ENCODE measurements around the gene TUBA1C. TPM values are rescaled to one million over a fixed set of nuclear protein-coding genes. Genes with fewer than 3 reads are reported as not detected.
A peak's percentile ranks its signal among the peaks of the same experiment; 100 is the strongest.

The TUBA1C gene
- total and polyA plus RNA-seq, 2 of the 4 experiments (the other 2 are of a cell fraction): 1,420 to 2,555 TPM

DNA sequence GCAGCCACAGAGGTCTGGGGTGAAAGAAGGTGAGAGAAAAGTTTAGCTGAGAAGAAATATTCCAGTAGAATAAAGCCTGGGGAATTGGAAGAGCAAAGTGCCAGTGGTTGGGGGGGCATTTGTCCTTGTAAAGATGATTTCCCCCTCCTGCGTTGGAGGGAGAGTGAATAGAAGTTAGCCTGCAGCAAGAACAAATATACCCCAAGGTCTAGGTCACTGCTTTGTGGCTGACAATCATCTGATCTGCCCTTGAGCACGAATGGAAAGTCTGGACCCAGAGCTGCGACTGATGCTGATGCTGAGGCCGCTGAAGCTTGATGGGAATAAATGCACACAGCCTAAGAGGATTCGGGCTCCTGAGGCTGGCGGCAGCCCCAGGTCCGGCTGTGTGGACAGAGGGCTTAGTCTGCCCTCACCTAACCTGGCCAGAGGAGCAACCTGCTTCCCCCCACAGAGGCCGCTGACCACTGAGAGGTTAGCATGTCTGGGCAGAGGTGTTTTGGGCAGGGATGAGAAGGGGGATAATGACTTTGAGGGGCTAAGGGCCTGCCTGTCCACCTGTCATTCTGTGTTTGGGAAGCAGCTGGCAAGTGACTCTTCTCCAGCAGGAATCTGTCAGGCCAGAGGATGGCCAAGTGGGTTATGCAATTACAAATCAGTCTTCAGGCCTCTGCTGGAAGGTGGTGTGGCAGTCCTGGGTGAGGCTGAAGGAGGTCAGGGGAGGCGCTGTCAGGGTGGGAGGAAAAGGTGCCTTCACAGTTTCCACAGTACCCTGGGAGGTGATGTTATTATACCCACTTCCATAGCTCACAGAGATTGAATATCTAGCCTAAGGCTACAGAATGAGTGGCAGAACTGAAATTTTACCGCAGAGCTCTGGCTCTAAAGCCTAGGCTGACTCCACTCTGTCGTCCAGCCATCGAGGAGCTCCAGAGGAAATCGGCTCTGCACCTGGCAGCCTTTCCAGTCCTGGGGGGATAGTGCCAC is 11.7 kb downstream of the TUBA1C start:
- POLR2A ChIA-PET (ENCODE audit: unreplicated experiment): interaction anchor here (1.2 kb wide), 1 partner anchor 8 kb away, joined by 3 read pairs; no protein-coding TSS in a partner anchor
- no TSS peak for BruUV-seq (replicated peaks)
- WGBS, 2 experiments (ENCODE audit: extremely low coverage in 2 of 2, insufficient read length in 1 of 2): 69% methylated on average over 5 of the region's 13 CpGs; no CpG with 5 or more reads in 1 of the 2 experiments
- H3K27ac ChIP-seq (ENCODE audit: insufficient read depth, low read length): no peak overlapping the region
- H3K9me1 ChIP-seq (ENCODE audit: insufficient read depth, low read length): peaks cover 10% of the 10 kb centered on the region; the same call in 1 of the 2 replicates
- H3K9ac ChIP-seq (ENCODE audit: low read depth, low read length): no peak overlapping the region
- peaks cover 44% of the 10 kb centered on the region for H4K20me1 ChIP-seq (ENCODE audit: insufficient read depth, low read length)
- H3K4ac ChIP-seq (ENCODE audit: low read depth, low read length): no peak overlapping the region
- H4K8ac ChIP-seq (ENCODE audit: low read depth in 2 of 2, low read length in 2 of 2): no peak overlapping the region
- H3K79me1 ChIP-seq (ENCODE audit: low read depth in 1 of 2, low read length in 2 of 2): peaks cover 3 to 28% of the 10 kb centered on the region in 2 experiments
- H2AFZ ChIP-seq (replicated peaks; ENCODE audit: low read length, poor library complexity): peak overlapping the region; percentile 16
- peaks cover 22% of the 10 kb centered on the region for H3K36me3 ChIP-seq (ENCODE audit: control insufficient read depth, insufficient read depth, low read length)
- H3K23ac ChIP-seq (ENCODE audit: low read depth, low read length): no peak overlapping the region
- H4K91ac ChIP-seq (ENCODE audit: insufficient read depth, low read depth, low read length): no peak overlapping the region
- no peak overlapping the region for H3K4me3 ChIP-seq (ENCODE audit: insufficient read depth, low read depth, low read length)
- no peak overlapping the region for H2BK15ac ChIP-seq (ENCODE audit: low read depth, low read length)
- ATAC-seq (ENCODE audit: low read depth) (0 out of 2 replicates have a peak, but pooled peaks have one; percentile 7), DNase-seq (no peak)
- no peak overlapping the region for H2AK5ac ChIP-seq (ENCODE audit: low read depth, low read length)
- H2BK20ac ChIP-seq (ENCODE audit: low read depth, low read length): no peak overlapping the region
- CTCF ChIA-PET: interaction anchor here (0.7 kb wide), 1 partner anchor 12 kb away, joined by 3 read pairs; no protein-coding TSS in a partner anchor
- H3K4me1 ChIP-seq (ENCODE audit: control insufficient read depth, insufficient read depth, low read length): no peaks in the 10 kb centered on the region
- no peak overlapping the region for H3K14ac ChIP-seq (replicated peaks; ENCODE audit: low read depth, low read length)
- dilution Hi-C loops (cut with HindIII; ENCODE audit: low sequenced_read_pairs, unreplicated experiment): no loop called here
- H3K27me3 ChIP-seq (ENCODE audit: control insufficient read depth, insufficient read depth, low read length): peaks cover 2% of the 10 kb centered on the region; the same call in 1 of the 2 replicates
- H3K9me3 ChIP-seq (ENCODE audit: control insufficient read depth, insufficient read depth, low read length): no peaks in the 10 kb centered on the region
- H3K56ac ChIP-seq (ENCODE audit: extremely low read depth, insufficient read depth, low read length): no peak overlapping the region
- no peak overlapping the region for H2BK5ac ChIP-seq (ENCODE audit: low read depth, low read length, poor library complexity, severe bottlenecking)
- no peak overlapping the region for H3K18ac ChIP-seq (ENCODE audit: low read depth, low read length)
- H3K4me2 ChIP-seq (ENCODE audit: low read depth, low read length): no peak overlapping the region
- H2AK9ac ChIP-seq (replicated peaks; ENCODE audit: low read depth, low read length, poor library complexity): no peak overlapping the region
- in situ Hi-C loops (cut with MboI; ENCODE audit: low sequenced_read_pairs): no loop called here
- no peak overlapping the region for H4K5ac ChIP-seq (ENCODE audit: low read depth, low read length)
- H2BK120ac ChIP-seq (ENCODE audit: low read depth, low read length): no peak overlapping the region
- intact Hi-C loops (cut with micrococcal nuclease): no loop called here
- TF ChIP-seq, protein P1, sequence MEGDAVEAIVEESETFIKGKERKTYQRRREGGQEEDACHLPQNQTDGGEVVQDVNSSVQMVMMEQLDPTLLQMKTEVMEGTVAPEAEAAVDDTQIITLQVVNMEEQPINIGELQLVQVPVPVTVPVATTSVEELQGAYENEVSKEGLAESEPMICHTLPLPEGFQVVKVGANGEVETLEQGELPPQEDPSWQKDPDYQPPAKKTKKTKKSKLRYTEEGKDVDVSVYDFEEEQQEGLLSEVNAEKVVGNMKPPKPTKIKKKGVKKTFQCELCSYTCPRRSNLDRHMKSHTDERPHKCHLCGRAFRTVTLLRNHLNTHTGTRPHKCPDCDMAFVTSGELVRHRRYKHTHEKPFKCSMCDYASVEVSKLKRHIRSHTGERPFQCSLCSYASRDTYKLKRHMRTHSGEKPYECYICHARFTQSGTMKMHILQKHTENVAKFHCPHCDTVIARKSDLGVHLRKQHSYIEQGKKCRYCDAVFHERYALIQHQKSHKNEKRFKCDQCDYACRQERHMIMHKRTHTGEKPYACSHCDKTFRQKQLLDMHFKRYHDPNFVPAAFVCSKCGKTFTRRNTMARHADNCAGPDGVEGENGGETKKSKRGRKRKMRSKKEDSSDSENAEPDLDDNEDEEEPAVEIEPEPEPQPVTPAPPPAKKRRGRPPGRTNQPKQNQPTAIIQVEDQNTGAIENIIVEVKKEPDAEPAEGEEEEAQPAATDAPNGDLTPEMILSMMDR (conservative IDR thresholded peaks at IDR 0.05; ENCODE audit: low read depth, low read length): no peak
- TF ChIP-seq CHD1 (IDR thresholded peaks at IDR 0.05; ENCODE audit: low read depth, low read length) (no peak), RFX5 (IDR thresholded peaks at IDR 0.05; ENCODE audit: low read depth, low read length) (no peak), SMC3 (IDR thresholded peaks at IDR 0.05; ENCODE audit: low read depth, low read length) (no peak), POLR2A (IDR thresholded peaks at IDR 0.05; ENCODE audit: low read depth, low read length) (no peak), NFE2L2 (IDR thresholded peaks at IDR 0.05; ENCODE audit: low read depth, low read length) (no peak), CEBPB (IDR thresholded peaks at IDR 0.05; ENCODE audit: low read depth, low read length) (no peak), MAFK (IDR thresholded peaks at IDR 0.05; ENCODE audit: low read depth, low read length) (no peak), USF2 (IDR thresholded peaks at IDR 0.05; ENCODE audit: low read depth, low read length) (no peak), BHLHE40 (IDR thresholded peaks at IDR 0.05; ENCODE audit: low read depth, low read length) (no peak), MAZ (IDR thresholded peaks at IDR 0.05; ENCODE audit: borderline replicate concordance, low read depth, low read length) (no peak), RCOR1 (IDR thresholded peaks at IDR 0.05; ENCODE audit: insufficient replicate concordance, low read length) (no peak), MXI1 (IDR thresholded peaks at IDR 0.05; ENCODE audit: borderline replicate concordance, low read depth, low read length) (no peak), RAD21 (IDR thresholded peaks at IDR 0.05; ENCODE audit: low read length) (no peak)

Data from IMR-90 (cell line).